Measurements from ENCODE around the gene FOXF1. TPM values are rescaled to one million over a fixed set of nuclear protein-coding genes. Genes with fewer than 3 reads are reported as not detected.

The FOXF1 gene
- total and polyA plus RNA-seq, 8 donors: 15.7 to 37.9 (median 22.3) TPM

DNA sequence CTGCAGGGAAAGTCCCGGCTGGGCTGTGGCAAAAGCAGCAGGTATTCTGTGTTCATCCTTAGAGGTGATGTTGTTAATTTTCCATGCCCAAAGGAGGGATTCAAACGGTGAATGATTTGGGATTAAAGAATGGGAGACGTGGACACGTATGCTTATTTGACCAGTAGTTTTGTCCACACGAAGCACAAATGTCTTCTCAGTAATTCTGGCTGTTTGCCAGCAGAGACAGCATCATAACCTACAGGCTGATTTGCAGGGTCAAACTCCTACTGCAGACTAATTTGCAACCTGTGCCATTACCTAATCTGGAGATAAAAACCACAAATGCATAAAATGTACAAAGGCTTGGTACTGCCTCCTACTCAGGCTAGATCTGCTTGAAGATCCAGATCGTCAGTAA lies 30.6 kb downstream of the FOXF1 start:
- H3K4me3 ChIP-seq: no peak overlapping the region
- H3K27ac ChIP-seq: no peak overlapping the region
- H3K36me3 ChIP-seq: peaks cover 51 to 100% (median 99%) of the 10 kb centered on the region in 4 donors
- intact Hi-C loops (cut with DNase I; ENCODE audit: low total_unique reads): no loop called here
- no peak for DNase-seq
- H3K4me1 ChIP-seq: no peaks in the 10 kb centered on the region
- H3K27me3 ChIP-seq: no peaks in the 10 kb centered on the region
- no peaks in the 10 kb centered on the region for H3K9me3 ChIP-seq
- WGBS, 5 donors: 81 to 90% (median 86%) methylated on average over 6 of the region's 6 CpGs
- TF ChIP-seq POLR2AphosphoS5 (IDR thresholded peaks at IDR 0.05) (no peak), POLR2A (IDR thresholded peaks at IDR 0.05) (no peak), EP300 (IDR thresholded peaks at IDR 0.05) (no peak)
- TF ChIP-seq, protein P1, sequence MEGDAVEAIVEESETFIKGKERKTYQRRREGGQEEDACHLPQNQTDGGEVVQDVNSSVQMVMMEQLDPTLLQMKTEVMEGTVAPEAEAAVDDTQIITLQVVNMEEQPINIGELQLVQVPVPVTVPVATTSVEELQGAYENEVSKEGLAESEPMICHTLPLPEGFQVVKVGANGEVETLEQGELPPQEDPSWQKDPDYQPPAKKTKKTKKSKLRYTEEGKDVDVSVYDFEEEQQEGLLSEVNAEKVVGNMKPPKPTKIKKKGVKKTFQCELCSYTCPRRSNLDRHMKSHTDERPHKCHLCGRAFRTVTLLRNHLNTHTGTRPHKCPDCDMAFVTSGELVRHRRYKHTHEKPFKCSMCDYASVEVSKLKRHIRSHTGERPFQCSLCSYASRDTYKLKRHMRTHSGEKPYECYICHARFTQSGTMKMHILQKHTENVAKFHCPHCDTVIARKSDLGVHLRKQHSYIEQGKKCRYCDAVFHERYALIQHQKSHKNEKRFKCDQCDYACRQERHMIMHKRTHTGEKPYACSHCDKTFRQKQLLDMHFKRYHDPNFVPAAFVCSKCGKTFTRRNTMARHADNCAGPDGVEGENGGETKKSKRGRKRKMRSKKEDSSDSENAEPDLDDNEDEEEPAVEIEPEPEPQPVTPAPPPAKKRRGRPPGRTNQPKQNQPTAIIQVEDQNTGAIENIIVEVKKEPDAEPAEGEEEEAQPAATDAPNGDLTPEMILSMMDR (IDR thresholded peaks at IDR 0.05): no peak

DNA sequence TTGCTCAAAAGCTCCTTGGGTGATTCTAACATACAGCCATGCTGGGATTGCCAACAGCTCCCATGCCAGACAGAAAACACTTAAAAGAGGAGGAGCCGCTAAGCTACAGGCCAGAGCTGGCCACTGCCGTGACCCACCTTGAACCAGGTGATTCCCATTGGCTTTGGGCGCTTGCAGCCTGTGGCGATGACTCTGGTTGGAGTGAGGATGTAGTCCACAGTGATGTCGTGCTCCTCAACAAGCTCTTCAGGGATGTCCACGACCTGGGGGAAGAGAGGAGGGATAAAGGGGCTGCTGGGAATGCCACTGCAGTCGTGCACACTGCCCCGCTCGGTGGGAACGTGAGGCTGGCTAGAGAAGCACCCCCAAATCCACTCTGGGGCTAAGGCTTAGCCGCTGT lies 31.2 kb downstream of the FOXF1 start:
- no peaks in the 10 kb centered on the region for H3K9me3 ChIP-seq
- H3K27ac ChIP-seq: no peak overlapping the region
- H3K4me1 ChIP-seq: no peaks in the 10 kb centered on the region
- TF ChIP-seq POLR2A (IDR thresholded peaks at IDR 0.05) (no peak), EP300 (IDR thresholded peaks at IDR 0.05) (no peak), POLR2AphosphoS5 (IDR thresholded peaks at IDR 0.05) (no peak)
- TF ChIP-seq, protein P1 (IDR thresholded peaks at IDR 0.05): no peak
- WGBS, 5 donors: 89 to 97% (median 95%) methylated on average over 5 to 11 of the region's 11 CpGs
- no peak for DNase-seq
- H3K4me3 ChIP-seq: no peak overlapping the region
- peaks cover 51 to 100% (median 99%) of the 10 kb centered on the region in 4 donors for H3K36me3 ChIP-seq
- intact Hi-C loops (cut with DNase I; ENCODE audit: low total_unique reads): no loop called here
- H3K27me3 ChIP-seq: no peaks in the 10 kb centered on the region

DNA sequence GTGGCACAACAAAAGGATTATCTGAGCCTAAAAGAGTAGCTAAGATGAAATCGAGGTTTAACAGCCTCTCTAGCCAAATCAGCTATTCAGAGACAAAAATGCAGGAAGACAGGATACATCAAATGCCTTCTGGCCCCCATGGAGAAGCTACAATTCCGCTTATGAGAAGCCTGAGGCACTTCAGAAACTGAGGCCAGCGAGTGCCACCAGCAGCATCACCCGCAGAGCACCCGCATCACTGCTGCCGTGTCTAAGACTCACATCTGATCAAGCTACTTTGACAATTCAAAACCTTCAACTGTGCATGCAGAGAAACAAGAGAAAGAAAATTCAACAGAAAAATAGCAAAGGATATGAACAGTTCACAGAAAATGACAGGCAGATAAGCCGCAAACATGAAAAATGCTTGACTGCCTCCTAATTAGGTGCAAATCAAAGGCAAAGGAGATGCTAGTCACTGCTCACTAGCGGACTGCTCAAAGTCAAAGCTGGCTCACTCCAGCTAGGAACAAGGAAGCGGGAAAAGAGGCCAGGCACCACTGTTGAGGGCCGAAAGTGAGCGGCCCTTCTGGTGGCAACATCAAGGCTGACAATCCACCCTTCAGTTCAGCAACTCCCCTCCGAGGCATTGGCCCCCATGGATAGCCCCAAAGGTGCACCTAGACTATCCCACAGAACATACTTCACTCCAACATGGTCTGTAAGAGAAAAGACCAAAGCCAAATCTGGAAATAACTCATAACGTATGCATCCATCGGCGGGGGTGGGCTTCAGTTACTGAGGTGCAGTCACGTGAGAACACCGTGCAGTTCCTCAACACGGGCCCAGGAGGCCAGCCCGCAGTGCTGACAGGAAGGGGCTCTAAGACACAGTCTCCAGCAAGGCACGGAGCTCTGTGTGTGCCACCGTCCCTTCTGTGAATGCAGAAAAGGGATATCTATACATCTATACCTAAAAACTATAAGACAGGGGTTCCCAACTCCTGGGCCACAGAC lies 32.7 kb downstream of the FOXF1 start:
- WGBS, 5 donors: 87 to 94% (median 92%) methylated on average over 16 to 21 of the region's 21 CpGs
- no peaks in the 10 kb centered on the region for H3K9me3 ChIP-seq
- no peak for TF ChIP-seq EP300 (IDR thresholded peaks at IDR 0.05)
- TF ChIP-seq, protein P1 (IDR thresholded peaks at IDR 0.05): no peak
- TF ChIP-seq POLR2AphosphoS5 (IDR thresholded peaks at IDR 0.05): no peak
- TF ChIP-seq POLR2A (IDR thresholded peaks at IDR 0.05): no peak
- H3K4me3 ChIP-seq: no peak overlapping the region
- H3K4me1 ChIP-seq: no peaks in the 10 kb centered on the region
- peaks cover 45 to 100% (median 99%) of the 10 kb centered on the region in 4 donors for H3K36me3 ChIP-seq
- intact Hi-C loops (cut with DNase I; ENCODE audit: low total_unique reads): no loop called here
- H3K27me3 ChIP-seq: no peaks in the 10 kb centered on the region
- DNase-seq: no peak
- no peak overlapping the region for H3K27ac ChIP-seq

DNA sequence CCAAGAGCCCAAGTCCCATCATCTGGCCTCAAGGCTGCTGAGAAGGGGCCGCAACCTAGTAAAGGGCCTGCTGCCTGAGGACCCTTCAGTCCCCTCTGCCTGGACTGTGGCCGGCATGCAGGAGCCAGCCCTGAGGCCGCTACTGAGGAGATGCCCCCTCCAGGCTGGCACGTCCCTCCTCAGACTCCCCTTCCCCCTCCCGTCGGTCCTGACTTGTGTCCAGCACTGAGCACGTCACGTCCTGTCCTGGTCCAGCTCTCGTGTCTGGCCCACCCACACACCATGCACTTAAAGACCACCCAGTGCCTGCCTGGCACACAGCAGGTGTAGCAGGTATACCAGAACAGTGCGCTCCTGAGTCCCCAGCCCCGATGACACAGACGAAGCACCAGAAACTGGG lies 35.2 kb downstream of the FOXF1 start:
- TF ChIP-seq, protein P1 (IDR thresholded peaks at IDR 0.05): no peak
- no peak for DNase-seq
- Histone ChIP-seq H3K4me1 (no peaks in the 10 kb centered on the region), H3K27ac (no peak overlapping the region), H3K36me3 (peaks cover 30 to 100% (median 99%) of the 10 kb centered on the region in 4 donors), H3K27me3 (no peaks in the 10 kb centered on the region), H3K4me3 (no peak overlapping the region), H3K9me3 (no peaks in the 10 kb centered on the region)
- WGBS, 5 donors: 81 to 90% (median 86%) methylated on average over 11 to 12 of the region's 12 CpGs
- intact Hi-C loops (cut with DNase I; ENCODE audit: low total_unique reads): no loop called here
